NOMO-1 treated with dmso at 0.1 percent for 144 hours (cell line): ENCODE results near the gene SCT.
A peak's percentile ranks its signal among the peaks of the same experiment; 100 is the strongest.

Source experiments
- DNase-seq: peaks from one replicate; lab custom pipeline; 2025; ENCODE audit not compliant: unreplicated experiment; lab: John Stamatoyannopoulos, UW

Gene SCT

GRCh38 chr11:623349-623869, 3.6 kb downstream of the SCT start:
- no peak for DNase-seq

GRCh38 chr11:621838-622237, 5.1 kb downstream of the SCT start:
- no peak for DNase-seq

GRCh38 chr11:620935-621814, 5.8 kb downstream of the SCT start:
- no peak for DNase-seq

GRCh38 chr11:620201-620600, 6.8 kb downstream of the SCT start:
- DNase-seq = no peak

GRCh38 chr11:619628-620050, 7.3 kb downstream of the SCT start:
- DNase-seq = no peak

- no peak for DNase-seq
Measured at GRCh38 chr11:618856-619627, 7.9 kb downstream of the SCT start.

GRCh38 chr11:617912-618682, 8.9 kb downstream of the SCT start:
- DNase-seq = no peak

GRCh38 chr11:617199-617911, 9.6 kb downstream of the SCT start:
- DNase-seq = no peak

- no peak for DNase-seq
Measured at GRCh38 chr11:616320-617198, 10.4 kb downstream of the SCT start.

GRCh38 chr11:615504-616319, 11.3 kb downstream of the SCT start, which contains the start of gene IRF7:
TSS of gene IRF7 (minus strand) at chr11:615950. CDS start at chr11:615364, 586 bp downstream.
- peak; percentile 99 for DNase-seq

- no peak for DNase-seq
Measured at GRCh38 chr11:614623-615503, 12.1 kb downstream of the SCT start.

- no peak for DNase-seq
Measured at GRCh38 chr11:614021-614622, 12.9 kb downstream of the SCT start.

GRCh38 chr11:613369-613968, 13.5 kb downstream of the SCT start:
- DNase-seq = peak; percentile 3

- no peak for DNase-seq
Measured at GRCh38 chr11:612961-613300, 14.1 kb downstream of the SCT start.

GRCh38 chr11:612201-612960, 14.6 kb downstream of the SCT start:
- no peak for DNase-seq
